Esophagus squamous epithelium (tissue), 4 donors: ENCODE data around the gene PHACTR3.

ENCODE experiments used
- CTCF ChIP-seq, 6 experiments: fragments of 450-650 bp in 4 of 6; fragments of 200-600 bp in 2 of 6; sonication (generic) in 2 of 6; IDR thresholded peaks; one replicate each; pipeline ENCODE4 v1.5.1; 2016 to 2019; ENCODE audit warnings: antibody characterized with exemption in 6 of 6, mild to moderate bottlenecking in 4 of 6, moderate library complexity in 4 of 6
- POLR2A ChIP-seq, 4 donors: fragments of 450-650 bp; IDR thresholded peaks; one replicate each; pipeline ENCODE4 v1.6.1; 2017; ENCODE audit warnings: antibody characterized with exemption in 4 of 4, mild to moderate bottlenecking in 4 of 4, moderate library complexity in 3 of 4

DNA sequence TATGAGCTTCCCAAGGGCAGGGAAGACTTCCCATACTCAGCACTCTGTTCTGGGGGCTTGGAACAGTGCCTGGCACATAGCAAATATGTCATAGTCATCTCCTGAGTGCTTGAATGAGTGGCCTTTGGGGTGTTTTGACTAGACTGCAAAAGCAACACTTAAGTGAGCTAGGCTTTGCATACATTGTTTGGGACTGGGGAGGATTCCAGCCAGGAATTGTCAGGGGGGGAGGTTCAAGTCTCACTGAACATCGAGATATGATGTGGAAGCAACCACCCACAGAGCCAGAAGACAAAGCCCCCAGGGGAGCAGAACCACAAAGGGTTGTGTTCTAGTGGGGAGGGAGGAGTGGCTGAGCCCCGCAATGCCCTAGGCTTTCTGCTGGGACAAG is 230.7 kb downstream of the PHACTR3 start:
- no peak for TF ChIP-seq CTCF (IDR thresholded peaks at IDR 0.05)
- TF ChIP-seq POLR2A (IDR thresholded peaks at IDR 0.05), result no peak
